Heart left ventricle (tissue), 13 donors: ENCODE results near the gene MSH3.

Experiments used
- CTCF ChIP-seq, 12 donors: fragments of 200-600 bp; sonication (generic) in 4 of 12; IDR thresholded peaks; one replicate each; pipeline versions ENCODE4 v1.5.0 to v1.8.0; 2018 to 2022; ENCODE audit warnings: antibody characterized with exemption in 12 of 12, mild to moderate bottlenecking in 5 of 12
- POLR2A ChIP-seq, 2 donors: fragments of 450-650 bp; IDR thresholded peaks; one replicate each; pipeline ENCODE4 v1.6.1; 2017; ENCODE audit warnings: antibody characterized with exemption in 2 of 2, mild to moderate bottlenecking in 2 of 2, moderate library complexity in 2 of 2
- donor health status: ischemic (EF 13 %, LVEDD 7.1; RV severe dilation, severe dysfunction).
- donor health status: DM: no; HTN: yes; CAD: no.
- donor health status: DM: no; HTN: no; CAD: no.
- donor health status: ischemic (EF 25% LVEDD 6.9; RV normal size, moderate dysfunction).
- donor health status: ischemic (EF 25% LVEDD 5.7; RV mildly dilated, moderate dysfunction).
- donor health status: ischemic (EF 35%, LVEDD 5.7; RV mildly dilated, moderate dysfunction).
- donor health status: nonischemic (EF 11% LVEDD 7.7; RV severe dilation, severe dysfunction).
- donor health status: DM: yes; HTN: yes; CAD: no.
- donor health status: PGD.
- donor health status: ischemic (EF 29% LVEDD 5.4; RV normal size, mild dysfunction).
- donor health status: nonischemic (EF 23%, LVEDD 6.1; RV moderate dilation, normal function).

GRCh38 chr5:80740999-80741398 is 86.5 kb downstream of the MSH3 start:
- TF ChIP-seq CTCF (IDR thresholded peaks at IDR 0.05) (no peak), POLR2A (IDR thresholded peaks at IDR 0.05) (no peak)
